GM18508 (cell line): ENCODE measurements around the gene BLTP3A.

Experiments used
- ATAC-seq: cut with Tn5 transposase; IDR thresholded peaks from one replicate; pipeline ENCODE4 v1.9.1; 2021; ENCODE audit warnings: moderate number of reproducible peaks; ENCODE audit not compliant: insufficient read depth, unreplicated experiment

BLTP3A gene

DNA sequence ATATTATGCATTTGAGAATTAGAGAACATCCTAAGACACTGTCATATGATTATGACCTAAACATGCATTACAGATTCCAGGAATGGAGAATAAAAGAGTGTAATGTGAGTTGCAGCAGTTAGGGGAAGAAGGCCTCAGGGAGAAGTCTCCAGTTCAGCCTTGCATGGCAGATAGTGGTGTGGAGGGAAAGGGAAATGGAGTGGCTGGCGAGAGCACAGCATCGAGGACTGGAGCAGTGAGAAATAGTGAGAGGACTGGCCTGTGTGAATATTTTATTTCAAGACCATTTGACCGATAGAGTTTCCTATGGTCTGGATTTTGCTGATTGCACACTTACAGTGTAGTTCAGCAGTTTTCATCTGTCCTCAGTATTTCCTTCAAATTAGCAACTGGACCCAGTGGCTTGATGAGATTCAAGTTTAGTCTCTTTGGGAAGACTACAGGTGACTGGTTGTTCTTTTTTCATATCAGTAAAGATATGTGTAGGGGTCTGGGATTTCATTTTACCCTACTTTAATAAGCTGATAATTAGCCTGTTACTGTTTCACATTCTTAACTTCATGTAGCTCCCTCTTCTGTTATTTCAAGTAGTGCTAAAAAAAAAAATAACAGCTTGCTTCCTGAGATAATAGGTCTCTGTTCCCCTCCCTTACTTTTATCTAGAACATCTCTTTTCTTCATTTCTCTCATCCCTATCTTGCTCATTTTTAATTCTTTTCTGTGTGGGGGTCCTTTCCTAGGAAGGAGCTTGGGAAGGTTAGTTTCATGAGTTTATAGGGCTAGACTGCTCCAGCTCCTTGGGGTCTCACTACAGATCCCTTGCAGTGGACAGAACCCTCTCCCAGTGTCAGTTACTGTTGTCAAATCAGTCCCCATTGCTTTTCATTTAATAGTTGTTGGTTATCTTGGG is 27.9 kb downstream of the BLTP3A start:
- no peak for ATAC-seq

- no peak for ATAC-seq
Observed at GRCh38 chr6:34829137-34829536, 37.3 kb downstream of the BLTP3A start.

GRCh38 chr6:34832942-34833341 is 41.1 kb downstream of the BLTP3A start:
- ATAC-seq = no peak

DNA sequence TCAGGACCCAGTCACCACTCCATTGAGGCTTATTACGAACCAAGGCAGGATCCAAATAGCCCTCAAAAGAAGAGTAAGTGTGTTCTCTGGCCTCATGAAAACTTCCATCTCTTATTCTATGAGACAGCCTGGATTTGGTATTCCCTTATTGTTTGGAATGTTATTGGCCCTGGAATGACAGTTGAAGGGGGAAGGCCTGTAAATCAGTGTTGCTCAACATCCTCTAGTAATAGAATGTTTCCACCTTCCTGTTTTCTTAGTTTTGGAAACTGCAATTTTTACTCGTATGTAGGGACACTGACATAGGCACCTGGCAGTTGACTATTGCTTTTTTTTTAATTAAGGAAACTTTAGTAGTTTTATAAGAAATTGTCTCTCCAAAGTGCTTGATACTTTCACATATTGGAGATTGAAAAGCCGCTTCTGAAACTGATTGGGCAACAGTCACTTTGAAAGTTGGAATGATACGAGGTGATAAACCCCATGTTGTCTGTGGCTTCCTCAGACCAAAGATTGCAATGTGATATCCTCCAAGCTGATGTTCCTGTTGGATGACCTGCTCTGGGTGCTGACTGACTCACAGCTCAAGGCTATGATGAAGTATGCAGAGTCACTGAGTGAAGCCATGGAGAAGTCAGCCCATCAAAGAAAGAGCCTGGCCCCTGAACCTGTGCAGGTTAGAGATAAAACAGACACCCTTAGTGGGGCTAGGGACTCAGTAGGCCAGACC is 43.1 kb downstream of the BLTP3A start:
- ATAC-seq = no peak

GRCh38 chr6:34836008-34836407 is 44.1 kb downstream of the BLTP3A start:
- ATAC-seq = no peak

- ATAC-seq = no peak
Observed at GRCh38 chr6:34836451-34836850, 44.6 kb downstream of the BLTP3A start.

- ATAC-seq = no peak
Observed at GRCh38 chr6:34837528-34837927, 45.6 kb downstream of the BLTP3A start.

GRCh38 chr6:34839666-34840352 is 47.9 kb downstream of the BLTP3A start:
- no peak for ATAC-seq
